DMS153 treated with DMSO at 0.1 percent for 48 hours (cell line): ENCODE data around the gene LDLRAD2.
"Not testable (repeated sequence)": the region's sequence is repeated elsewhere in the genome, so short reads cannot be mapped to it uniquely, and the experiment has no call there.

Experiments used
- DNase-seq: peaks from one replicate; lab custom pipeline; 2025; ENCODE audit not compliant: unreplicated experiment; lab: John Stamatoyannopoulos, UW

The LDLRAD2 gene

GRCh38 chr1:21811875-21812305 lies at the start of gene LDLRAD2:
LDLRAD2 (plus strand) TSS chr1:21812265; CDS start chr1:21812452, 187 bp downstream.
- DNase-seq: no peak

GRCh38 chr1:21763236-21763635 lies 48.8 kb upstream of the LDLRAD2 start:
- no peak for DNase-seq

- no peak for DNase-seq
These were observed 48.2 kb upstream of the LDLRAD2 start for GRCh38 chr1:21763694-21764419.

GRCh38 chr1:21764615-21765423 lies 47.2 kb upstream of the LDLRAD2 start:
- no peak for DNase-seq

GRCh38 chr1:21766210-21766609 lies 45.9 kb upstream of the LDLRAD2 start:
- no peak for DNase-seq

GRCh38 chr1:21767106-21767505 lies 45.0 kb upstream of the LDLRAD2 start:
- DNase-seq: not testable (repeated sequence)

GRCh38 chr1:21770201-21770600 lies 41.9 kb upstream of the LDLRAD2 start:
- no peak for DNase-seq

- DNase-seq: not testable (repeated sequence)
These were observed 41.5 kb upstream of the LDLRAD2 start for GRCh38 chr1:21770602-21771001.

- DNase-seq: not testable (repeated sequence)
These were observed 40.4 kb upstream of the LDLRAD2 start for GRCh38 chr1:21771672-21772071.

- DNase-seq: no peak
These were observed 38.5 kb upstream of the LDLRAD2 start for GRCh38 chr1:21773585-21773984.

GRCh38 chr1:21774835-21775549 lies 37.1 kb upstream of the LDLRAD2 start:
- DNase-seq: no peak

- DNase-seq: no peak
These were observed 36.5 kb upstream of the LDLRAD2 start for GRCh38 chr1:21775550-21775914.

- no peak for DNase-seq
These were observed 36.0 kb upstream of the LDLRAD2 start for GRCh38 chr1:21775985-21776562.

- not testable (repeated sequence) for DNase-seq
These were observed 35.1 kb upstream of the LDLRAD2 start for GRCh38 chr1:21776925-21777324.

GRCh38 chr1:21778405-21778727 lies 33.7 kb upstream of the LDLRAD2 start:
- no peak for DNase-seq

GRCh38 chr1:21779613-21780521 lies 32.2 kb upstream of the LDLRAD2 start:
- DNase-seq: no peak

- no peak for DNase-seq
These were observed 30.2 kb upstream of the LDLRAD2 start for GRCh38 chr1:21781815-21782348.

- no peak for DNase-seq
These were observed 29.7 kb upstream of the LDLRAD2 start for GRCh38 chr1:21782349-21782867.

GRCh38 chr1:21782868-21783678 lies 29.0 kb upstream of the LDLRAD2 start, which contains the start of gene USP48:
USP48 (minus strand) TSS chr1:21783149; CDS start chr1:21782957, 192 bp downstream.
- peak; percentile 93 for DNase-seq
